ENCODE results near the gene FBXO31. TPM values are rescaled to one million over a fixed set of nuclear protein-coding genes. Genes with fewer than 3 reads are reported as not detected.

The FBXO31 gene
- total and polyA plus RNA-seq, 2 experiments from 2014 or later, result 15.4 to 26.1 TPM

DNA sequence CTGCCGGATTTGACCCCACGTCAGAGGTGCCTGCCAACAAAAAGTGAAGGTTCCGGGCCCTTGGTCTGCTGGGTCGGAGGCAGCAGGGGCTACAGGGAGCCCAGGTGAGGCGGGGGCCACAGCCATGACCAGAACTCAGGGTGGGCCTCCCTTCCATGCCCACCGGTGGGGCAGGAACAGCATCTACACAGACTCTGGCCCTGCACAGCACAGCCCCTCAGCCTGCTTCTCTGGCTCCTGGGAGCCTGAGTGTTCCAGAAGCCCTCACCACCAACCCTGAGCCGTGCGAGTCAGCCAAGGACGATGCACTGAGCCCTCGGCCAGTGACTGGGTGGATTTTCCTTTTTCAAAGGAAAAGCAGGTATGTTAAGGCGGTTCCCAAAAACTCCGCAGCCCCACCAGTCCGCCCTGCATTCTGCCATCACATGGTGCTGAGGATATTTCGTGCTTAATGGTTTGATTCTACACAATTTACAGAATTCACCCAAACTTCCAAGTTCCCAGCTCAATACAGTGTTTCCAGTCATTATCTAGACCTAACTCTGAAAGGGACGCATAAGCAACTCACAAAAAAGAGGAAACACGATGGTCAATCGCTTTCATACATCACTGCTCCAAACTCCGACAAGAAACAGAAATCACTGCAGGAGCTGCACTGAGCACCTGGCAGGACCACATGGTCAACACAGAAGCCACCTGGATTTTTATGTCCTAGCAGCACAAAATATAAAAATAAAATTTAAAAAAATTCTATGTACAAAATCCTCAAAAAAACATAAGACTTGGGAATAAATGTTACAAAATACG is 46.9 kb downstream of the FBXO31 start:
- DNase-seq (ENCODE audit: low read depth in 1 of 2, low spot score in 1 of 2), result no peak
- Histone ChIP-seq H3K36me3 (peaks cover 5% of the 10 kb centered on the region), H3K9me3 (ENCODE audit: low read depth) (no peaks in the 10 kb centered on the region)

DNA sequence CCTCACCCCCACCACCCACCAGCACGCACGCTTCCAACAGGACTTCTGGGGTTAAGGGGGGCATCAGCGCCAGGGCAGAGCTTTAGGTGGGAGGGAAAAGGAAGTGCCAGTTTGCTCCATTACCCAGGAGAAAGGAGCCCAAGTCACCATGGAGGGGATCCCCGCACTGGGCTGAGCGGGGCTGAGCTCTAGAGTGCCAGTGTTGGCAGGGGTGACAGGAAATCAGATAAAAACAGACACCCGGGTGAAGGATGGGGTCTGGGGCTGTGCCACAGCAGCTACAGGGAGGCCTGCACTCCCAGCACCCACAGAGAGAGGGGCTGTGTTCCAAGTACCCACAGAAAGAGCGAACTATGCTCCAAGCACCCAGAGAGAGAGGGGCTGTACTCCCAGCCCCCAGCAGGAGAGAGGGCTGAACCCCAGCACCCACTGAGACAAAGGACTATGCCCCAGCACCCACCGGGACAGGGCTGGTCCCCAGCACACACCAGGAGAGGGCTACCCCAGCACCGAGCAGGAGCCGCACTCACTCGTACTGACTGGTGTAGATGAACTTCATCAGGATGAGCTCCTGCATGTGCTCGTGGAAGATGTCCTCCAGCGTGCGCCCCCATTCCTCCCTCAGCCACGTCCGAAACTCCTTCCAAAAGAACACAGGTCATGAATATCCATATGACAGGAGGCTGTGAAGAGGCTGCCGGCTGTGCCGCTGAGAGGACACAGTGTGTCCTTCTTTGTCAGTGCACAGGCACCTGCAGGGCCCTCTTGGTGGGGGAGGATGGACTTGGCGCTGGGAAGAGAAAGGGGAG is 47.7 kb downstream of the FBXO31 start:
- Histone ChIP-seq H3K27ac (no peak overlapping the region), H3K4me3 (no peak overlapping the region), H3K36me3 (peaks cover 5% of the 10 kb centered on the region), H3K9me3 (ENCODE audit: low read depth) (no peaks in the 10 kb centered on the region), H3K4me1 (ENCODE audit: low read depth) (no peaks in the 10 kb centered on the region), H3K27me3 (no peaks in the 10 kb centered on the region)
- no peak for DNase-seq (ENCODE audit: low read depth in 1 of 2, low spot score in 1 of 2)
- TF ChIP-seq, protein P1, sequence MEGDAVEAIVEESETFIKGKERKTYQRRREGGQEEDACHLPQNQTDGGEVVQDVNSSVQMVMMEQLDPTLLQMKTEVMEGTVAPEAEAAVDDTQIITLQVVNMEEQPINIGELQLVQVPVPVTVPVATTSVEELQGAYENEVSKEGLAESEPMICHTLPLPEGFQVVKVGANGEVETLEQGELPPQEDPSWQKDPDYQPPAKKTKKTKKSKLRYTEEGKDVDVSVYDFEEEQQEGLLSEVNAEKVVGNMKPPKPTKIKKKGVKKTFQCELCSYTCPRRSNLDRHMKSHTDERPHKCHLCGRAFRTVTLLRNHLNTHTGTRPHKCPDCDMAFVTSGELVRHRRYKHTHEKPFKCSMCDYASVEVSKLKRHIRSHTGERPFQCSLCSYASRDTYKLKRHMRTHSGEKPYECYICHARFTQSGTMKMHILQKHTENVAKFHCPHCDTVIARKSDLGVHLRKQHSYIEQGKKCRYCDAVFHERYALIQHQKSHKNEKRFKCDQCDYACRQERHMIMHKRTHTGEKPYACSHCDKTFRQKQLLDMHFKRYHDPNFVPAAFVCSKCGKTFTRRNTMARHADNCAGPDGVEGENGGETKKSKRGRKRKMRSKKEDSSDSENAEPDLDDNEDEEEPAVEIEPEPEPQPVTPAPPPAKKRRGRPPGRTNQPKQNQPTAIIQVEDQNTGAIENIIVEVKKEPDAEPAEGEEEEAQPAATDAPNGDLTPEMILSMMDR (IDR thresholded peaks at IDR 0.05; ENCODE audit: low read depth, low read length), result no peak

More for the DNA sequence above, 46.9 kb downstream of the FBXO31 start:
- Histone ChIP-seq H3K4me1 (ENCODE audit: low read depth) (no peaks in the 10 kb centered on the region), H3K27ac (no peak overlapping the region), H3K4me3 (no peak overlapping the region), H3K27me3 (no peaks in the 10 kb centered on the region)
- TF ChIP-seq, protein P1 (IDR thresholded peaks at IDR 0.05; ENCODE audit: low read depth, low read length), result no peak

DNA sequence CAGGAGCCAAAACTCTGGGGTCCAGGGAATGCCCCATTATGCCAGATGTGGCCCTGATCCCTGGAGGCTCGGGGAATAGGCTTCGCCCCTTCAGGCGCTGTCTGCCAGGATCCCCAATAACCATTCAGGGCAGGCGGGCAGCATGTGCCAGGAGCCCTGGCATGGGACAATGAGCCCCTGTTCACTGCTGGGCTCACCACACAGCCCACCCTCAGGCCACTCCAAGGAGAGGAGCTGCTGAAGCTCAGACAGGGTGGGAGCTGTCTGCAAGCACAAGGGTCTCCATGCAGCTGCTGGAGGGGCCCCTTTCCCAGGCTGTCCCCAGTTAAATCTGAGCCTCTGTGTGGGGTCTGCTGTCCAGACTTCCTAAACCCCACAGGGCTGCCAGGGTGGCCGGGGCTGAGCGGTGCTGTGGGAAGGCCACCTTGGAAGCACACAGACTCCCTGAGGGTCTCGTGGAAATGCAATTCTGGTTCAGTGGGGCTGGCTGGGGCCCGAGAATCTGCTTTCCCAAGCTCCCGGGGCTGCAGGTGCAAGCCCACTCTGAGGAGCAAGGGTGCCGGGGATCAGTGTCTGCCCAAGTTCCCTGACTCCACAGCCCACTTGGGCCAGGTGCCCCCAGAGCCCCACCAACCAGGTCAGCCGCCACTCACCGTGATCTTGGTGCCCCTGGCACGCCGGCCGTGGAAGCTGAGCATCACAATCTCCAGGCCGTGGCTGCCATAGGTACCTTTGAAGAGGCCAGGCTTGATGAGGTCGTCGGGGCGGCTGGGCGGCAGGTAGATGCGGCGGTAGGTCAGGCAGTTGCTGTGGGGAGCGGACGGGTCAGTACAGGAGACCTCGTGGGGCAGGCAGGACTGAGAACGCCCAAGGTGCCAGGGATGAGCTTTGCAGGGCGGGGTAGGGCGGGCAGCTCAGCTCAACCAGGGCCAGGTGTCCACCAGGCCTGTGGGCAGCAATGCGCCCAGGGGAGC is 48.6 kb downstream of the FBXO31 start:
- Histone ChIP-seq H3K27me3 (no peaks in the 10 kb centered on the region), H3K9me3 (ENCODE audit: low read depth) (no peaks in the 10 kb centered on the region), H3K4me3 (no peak overlapping the region), H3K36me3 (peaks cover 5% of the 10 kb centered on the region), H3K4me1 (ENCODE audit: low read depth) (no peaks in the 10 kb centered on the region), H3K27ac (no peak overlapping the region)
- no peak for DNase-seq (ENCODE audit: low read depth in 1 of 2, low spot score in 1 of 2)
- TF ChIP-seq, protein P1 (IDR thresholded peaks at IDR 0.05; ENCODE audit: low read depth, low read length), result no peak

DNA sequence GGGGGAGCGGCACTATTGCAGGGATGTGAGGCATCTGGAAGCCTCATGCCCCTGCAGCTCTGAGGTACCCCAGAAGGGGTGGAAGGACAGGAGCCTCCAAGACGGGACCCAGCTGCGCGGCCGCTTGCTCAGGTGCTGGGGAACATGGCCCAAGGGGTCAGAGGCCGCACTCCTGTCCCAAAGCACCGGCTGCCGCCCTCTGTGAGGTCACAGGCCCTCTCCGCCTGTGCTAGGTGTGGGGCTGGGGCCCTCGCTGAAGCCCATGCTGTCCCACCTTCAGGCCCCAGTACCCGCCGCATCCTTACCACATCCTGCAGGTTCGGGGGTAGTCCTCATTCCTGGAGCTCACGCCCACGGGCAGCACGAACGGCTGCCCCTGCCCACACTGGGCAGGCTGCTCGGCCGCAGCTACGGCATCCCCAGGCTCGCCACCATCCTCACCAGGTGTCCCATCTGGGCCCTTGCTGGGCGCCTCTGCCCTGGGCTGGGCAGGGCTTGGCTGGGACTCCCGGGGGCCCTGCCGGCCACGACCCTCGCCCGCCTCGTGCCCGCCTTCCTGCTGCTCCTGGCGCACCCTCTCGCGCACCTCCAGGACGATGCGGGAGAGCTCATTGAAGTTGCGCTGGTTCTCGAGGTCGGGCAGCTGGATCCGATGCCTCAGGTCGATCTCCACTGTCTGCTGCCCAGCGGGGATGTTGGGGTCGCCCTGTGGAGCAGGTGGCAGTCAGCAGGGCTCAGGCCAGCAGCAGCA is 49.8 kb downstream of the FBXO31 start:
- H3K4me3 ChIP-seq, result no peak overlapping the region
- H3K4me1 ChIP-seq (ENCODE audit: low read depth), result no peaks in the 10 kb centered on the region
- H3K9me3 ChIP-seq (ENCODE audit: low read depth), result no peaks in the 10 kb centered on the region
- DNase-seq (ENCODE audit: low read depth in 1 of 2, low spot score in 1 of 2), result no peak
- no peak overlapping the region for H3K27ac ChIP-seq
- no peaks in the 10 kb centered on the region for H3K27me3 ChIP-seq
- peaks cover 5% of the 10 kb centered on the region for H3K36me3 ChIP-seq
- TF ChIP-seq, protein P1 (IDR thresholded peaks at IDR 0.05; ENCODE audit: low read depth, low read length), result no peak
